Activated CD4-positive, CD25-positive, alpha-beta regulatory T cell treated with anti-CD3 and anti-CD28 coated beads, Interleukin-2, amount 50 U/mL, for 24 hours (primary cell): ENCODE results near the gene S100A12.

Source experiments
- ATAC-seq, 2 donors: fragments of 150-1000 bp; cut with Tn5 transposase; one replicate each; pipeline ENCODE4 v1.10.0; 2021; ENCODE audit warnings: mild to moderate bottlenecking in 1 of 2, moderate library complexity in 1 of 2

The S100A12 gene

GRCh38 chr1:153396461-153396860 lies 21.0 kb upstream of the S100A12 start:
- no peak for ATAC-seq

GRCh38 chr1:153395776-153396175 lies 20.4 kb upstream of the S100A12 start:
- no peak for ATAC-seq

DNA sequence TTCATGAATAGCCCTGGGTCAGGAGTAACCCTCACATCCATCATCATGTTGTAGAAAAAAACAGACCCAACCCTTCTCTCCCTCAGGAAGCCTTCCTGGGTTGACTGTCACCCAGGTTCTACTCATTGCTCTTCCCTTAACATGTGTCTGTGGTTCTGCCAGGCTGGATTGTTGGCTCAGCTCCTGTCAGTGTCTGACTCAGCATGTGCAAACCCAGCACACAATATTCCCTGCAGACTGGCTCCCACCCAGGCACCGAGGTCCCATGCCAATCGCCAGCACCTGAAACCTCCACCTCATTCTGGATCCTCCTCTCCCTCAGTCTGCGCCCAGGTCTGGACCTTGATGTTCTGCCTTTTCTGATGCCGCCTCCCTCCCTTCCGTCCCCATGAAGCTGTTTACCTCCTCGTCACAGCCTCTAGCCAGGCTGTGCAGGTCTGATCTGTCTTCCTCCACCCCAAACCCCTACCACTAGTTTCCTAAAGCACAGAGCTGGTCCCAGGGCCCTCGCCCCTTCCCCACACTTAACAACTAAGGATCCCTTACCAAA lies 19.8 kb upstream of the S100A12 start:
- ATAC-seq, result no peak

DNA sequence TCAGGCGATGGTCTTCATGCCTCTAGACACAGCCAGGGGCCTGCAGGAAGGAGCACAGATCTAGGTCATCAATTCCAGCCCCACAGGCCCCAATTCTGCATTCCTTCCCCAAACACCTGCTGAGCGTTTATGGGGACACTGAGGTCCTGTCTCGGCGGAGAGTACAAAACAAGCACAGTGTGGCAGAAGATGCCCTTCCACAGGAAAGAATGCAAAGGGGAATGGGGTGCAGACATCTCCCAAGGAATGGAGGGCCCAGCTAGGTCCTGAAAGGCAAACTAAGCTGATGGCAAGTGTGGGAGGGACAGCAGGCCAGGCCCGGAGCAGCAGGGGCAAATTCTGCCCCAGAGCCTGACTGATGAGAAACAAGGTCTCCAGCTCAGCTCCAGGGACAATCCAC lies 19.0 kb upstream of the S100A12 start:
- no peak for ATAC-seq

GRCh38 chr1:153393926-153394325 lies 18.5 kb upstream of the S100A12 start:
- no peak for ATAC-seq

- ATAC-seq, result no peak
Measured at GRCh38 chr1:153392822-153393221, 17.4 kb upstream of the S100A12 start.

- no peak for ATAC-seq
Measured at GRCh38 chr1:153392258-153392657, 16.8 kb upstream of the S100A12 start.

DNA sequence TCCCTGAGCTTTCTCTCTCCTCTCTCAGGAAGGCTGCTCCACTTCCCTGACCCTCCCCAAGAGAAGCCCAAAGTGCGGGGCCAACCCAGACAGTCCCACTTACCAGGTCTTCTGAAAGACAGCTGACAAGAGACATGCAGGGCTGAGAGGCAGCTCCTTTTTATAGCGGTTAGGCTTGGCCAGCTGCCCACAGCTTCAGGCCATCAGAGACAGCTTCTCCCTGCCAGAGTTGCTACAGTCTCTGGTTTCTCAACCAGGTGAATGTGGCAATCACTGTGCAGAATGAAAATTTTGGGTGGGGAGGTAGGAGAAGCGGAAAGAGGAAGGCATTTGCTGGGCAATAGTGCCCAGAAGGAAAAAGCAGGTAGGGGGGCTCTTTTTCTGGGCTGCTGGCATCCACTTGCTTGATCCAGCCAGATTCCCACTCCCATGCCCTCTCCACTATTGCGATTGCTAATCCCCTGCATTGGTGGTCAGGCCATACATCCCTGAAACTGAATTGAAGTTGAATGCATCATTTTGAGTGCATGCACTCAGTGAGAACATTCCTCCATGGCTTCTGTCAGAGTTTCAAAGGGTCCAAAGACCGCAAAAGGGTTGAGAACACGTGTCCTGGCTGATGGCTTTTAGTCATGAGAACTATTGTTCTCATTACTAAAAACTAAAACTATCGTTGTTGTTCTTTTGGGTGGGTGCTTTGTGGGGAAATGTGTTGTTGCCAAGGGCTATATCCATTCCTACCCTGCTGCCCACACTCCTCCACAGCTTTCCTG lies 15.7 kb upstream of the S100A12 start, which contains the start of gene S100A8:
Gene S100A8, minus strand, starts transcription at position 136 of the 773 bp plus-strand sequence. CDS start 538 bp downstream, outside the sequence.
- no peak for ATAC-seq

- no peak for ATAC-seq
Measured at GRCh38 chr1:153389973-153390879, 14.8 kb upstream of the S100A12 start.

DNA sequence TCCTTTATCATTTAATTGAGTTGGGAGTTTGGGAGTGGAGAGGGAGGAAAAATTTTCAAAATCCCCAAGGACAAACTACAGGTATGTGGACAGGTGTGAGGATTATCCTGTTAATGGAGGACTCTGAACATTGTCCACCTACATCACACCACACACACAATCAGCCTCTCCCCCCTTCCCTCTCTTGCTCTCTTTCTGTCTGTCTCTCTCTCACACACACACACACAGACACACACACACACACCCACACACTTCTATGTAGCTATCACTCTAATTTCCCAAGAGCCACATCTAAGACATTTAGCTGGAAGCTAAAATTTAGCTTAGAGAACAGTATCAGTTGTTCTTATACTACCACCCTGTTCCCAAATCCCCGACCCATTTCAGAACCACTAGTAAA lies 14.0 kb upstream of the S100A12 start:
- no peak for ATAC-seq

DNA sequence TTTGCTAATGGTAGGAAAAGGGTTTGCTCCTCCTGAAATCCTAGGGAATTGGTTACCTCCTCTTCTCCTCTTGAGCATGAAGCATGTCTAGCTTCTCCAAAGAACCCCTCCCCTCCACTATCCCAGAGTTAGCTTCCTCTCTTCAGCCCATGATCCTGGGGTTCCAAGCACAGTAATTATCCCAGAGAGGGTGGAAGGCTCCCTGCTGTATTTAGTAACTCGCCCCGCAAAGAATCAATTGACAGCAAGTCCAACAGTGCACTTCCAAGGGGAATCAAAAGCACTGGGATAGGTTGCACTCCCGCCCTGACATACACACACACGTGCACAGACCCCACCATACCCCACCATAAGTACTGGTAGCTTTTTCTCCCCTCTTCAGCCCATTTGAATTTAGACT lies 12.4 kb upstream of the S100A12 start:
- no peak for ATAC-seq

DNA sequence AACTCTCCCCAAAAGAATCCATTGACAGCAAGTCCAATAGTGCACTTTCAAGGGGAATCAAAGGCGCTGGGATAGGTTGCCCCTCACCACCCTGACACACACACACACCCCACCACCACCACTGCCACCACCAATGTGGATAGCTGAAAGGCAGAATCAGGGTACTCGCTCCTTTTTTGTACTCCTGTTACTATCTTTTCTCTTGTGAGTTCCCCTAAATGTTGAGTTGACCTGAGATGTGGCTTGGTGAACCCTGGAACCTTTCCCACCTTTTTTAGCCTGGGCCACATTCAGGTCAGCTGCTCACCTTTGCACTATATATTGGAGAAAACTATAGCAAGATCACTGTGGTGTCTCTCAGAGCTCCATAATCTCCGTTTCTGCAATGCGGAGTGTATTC lies 11.6 kb upstream of the S100A12 start:
- no peak for ATAC-seq

GRCh38 chr1:153386500-153386901 lies 11.1 kb upstream of the S100A12 start:
- no peak for ATAC-seq

- ATAC-seq, result no peak
Measured at GRCh38 chr1:153384958-153385580, 9.6 kb upstream of the S100A12 start.

DNA sequence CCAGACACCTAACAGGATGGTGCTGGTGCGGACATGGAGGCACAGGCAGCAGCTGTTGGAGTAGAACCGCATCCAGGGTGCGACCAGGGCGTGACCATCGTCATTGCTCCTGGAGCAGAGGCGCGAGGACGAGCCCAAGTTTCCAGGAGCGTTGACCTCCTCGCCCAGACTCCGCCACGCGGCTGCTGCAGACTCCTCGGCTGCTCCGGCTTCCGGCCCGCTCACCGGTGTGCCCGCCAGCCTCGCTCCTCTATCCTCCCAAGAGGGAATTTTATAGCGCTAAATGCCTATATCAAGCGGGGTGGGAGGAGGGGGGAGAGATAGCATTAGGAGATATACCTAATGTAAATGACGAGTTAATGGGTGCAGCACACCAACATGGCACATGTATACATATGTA lies 5.3 kb upstream of the S100A12 start:
- ATAC-seq, result no peak

DNA sequence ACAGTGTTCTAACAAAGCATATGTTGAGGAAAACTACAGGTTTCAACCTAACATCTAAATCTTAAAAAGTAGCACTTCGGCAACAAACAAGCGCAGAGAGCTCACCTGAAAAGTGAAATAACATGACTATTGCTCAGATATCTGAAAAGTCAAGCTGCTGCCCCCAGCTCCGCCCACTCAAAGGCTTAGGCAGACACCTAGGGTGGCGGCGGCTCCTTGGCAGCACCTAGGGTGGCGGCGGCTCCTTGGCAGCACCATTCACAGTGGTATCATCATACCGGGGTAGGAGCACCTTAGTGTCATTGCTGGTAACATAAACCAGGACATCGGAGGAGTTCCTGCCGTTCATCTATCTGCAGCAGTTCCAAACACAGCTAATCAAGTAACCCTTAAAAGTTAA lies 4.2 kb upstream of the S100A12 start:
- no peak for ATAC-seq

DNA sequence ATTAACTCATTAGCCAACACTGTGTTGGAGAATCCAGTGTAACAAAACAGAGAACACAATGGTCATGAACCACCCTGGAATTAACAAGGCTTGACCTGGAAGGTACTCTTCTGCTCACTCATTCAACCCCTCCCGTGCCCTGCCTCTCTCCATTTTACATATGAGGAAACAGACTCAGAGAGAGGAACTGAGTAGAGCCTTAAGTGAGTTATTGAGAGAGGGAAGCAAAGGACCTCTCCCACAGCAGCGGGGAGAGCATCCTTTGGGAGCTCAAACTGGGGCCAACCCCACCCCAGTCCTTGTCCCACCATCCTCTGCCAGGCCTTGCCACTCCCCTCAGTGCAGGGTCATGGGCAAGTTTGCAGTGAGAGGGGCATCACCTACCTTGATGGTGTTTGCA lies 1.4 kb downstream of the S100A12 start:
- no peak for ATAC-seq

DNA sequence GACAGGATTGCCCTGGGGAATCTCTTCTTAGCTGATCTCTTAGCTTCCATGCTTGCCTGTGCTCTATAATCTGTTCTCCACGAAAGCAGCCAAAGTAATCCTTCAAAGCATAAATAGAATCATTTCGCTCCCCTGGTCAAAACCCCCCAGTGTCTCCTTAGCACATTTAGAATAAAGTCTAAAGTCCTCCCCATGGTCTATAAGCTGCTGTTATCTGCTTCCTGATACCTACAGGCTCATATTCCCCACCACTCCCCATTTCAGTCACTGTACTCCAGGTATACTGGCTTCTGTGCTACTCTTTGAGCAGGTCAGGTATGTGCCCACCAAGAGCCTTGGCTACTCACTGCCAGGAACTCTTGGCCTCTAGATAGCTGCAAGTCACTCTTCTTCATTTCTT lies 2.9 kb downstream of the S100A12 start:
- ATAC-seq, result no peak

DNA sequence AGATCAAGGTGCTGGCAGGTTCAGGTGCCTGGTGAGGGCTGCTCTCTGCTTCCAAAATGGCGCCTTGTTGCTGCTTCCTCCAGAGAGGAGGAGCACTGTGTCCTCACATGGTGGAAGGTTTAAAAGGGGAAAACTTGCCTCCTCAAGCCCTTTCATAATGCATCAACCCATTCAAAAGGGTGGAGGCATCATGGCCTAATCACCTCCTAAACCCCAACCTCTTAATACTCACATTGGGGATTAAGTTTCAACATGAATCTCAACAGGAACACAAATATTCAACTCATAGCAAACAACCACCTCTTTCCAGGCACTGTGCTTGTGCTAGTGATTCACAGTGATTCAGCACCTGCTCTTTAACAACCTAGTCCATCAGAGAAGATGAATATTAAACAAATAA lies 4.2 kb downstream of the S100A12 start:
- ATAC-seq, result no peak

- ATAC-seq, result no peak
Measured at GRCh38 chr1:153370146-153370545, 5.3 kb downstream of the S100A12 start.

- no peak for ATAC-seq
Measured at GRCh38 chr1:153368495-153368894, 6.9 kb downstream of the S100A12 start.

- no peak for ATAC-seq
Measured at GRCh38 chr1:153367090-153367489, 8.3 kb downstream of the S100A12 start.

GRCh38 chr1:153366261-153366660 lies 9.2 kb downstream of the S100A12 start:
- no peak for ATAC-seq
